T-helper 1 cell treated with Interleukin-12 subunit alpha and Interleukin-12 subunit beta and Interleukin-4 antibody, amounts not matched to agents 30 μg/mL and 1 μg/mL, for 36 hours (primary cell): ENCODE results near the gene CFAP107.
"Not testable (repeated sequence)": the region's sequence is repeated elsewhere in the genome, so short reads cannot be mapped to it uniquely, and the experiment has no call there.

Experiments used
- H3K27ac Mint-ChIP-seq: one replicate; pipeline ENCODE4 v1.8.0; 2021; ENCODE audit warnings: mild to moderate bottlenecking, mixed read lengths
- H3K27me3 Mint-ChIP-seq: one replicate; pipeline ENCODE4 v1.8.0; 2021; ENCODE audit warnings: low read depth, mixed read lengths
- H3K36me3 Mint-ChIP-seq: one replicate; pipeline ENCODE4 v1.8.0; 2021; ENCODE audit warnings: low read depth, mixed read lengths
- H3K4me1 Mint-ChIP-seq: one replicate; pipeline ENCODE4 v1.8.0; 2021; ENCODE audit warnings: low read depth, mixed read lengths
- H3K4me3 Mint-ChIP-seq: one replicate; pipeline ENCODE4 v1.8.0; 2021; ENCODE audit warnings: mild to moderate bottlenecking, moderate library complexity, mixed read lengths
- H3K9me3 Mint-ChIP-seq: one replicate; pipeline ENCODE4 v1.8.0; 2021; ENCODE audit warnings: mixed read lengths

CFAP107 gene

GRCh38 chr1:12717301-12717838 is 28.6 kb upstream of the CFAP107 start:
- H3K4me3 Mint-ChIP-seq: no peak overlapping the region
- H3K36me3 Mint-ChIP-seq: no peaks in the 10 kb centered on the region
- no peak overlapping the region for H3K27ac Mint-ChIP-seq
- H3K27me3 Mint-ChIP-seq: peaks cover 4% of the 10 kb centered on the region
- H3K4me1 Mint-ChIP-seq: no peaks in the 10 kb centered on the region
- no peaks in the 10 kb centered on the region for H3K9me3 Mint-ChIP-seq

GRCh38 chr1:12722626-12723025 is 23.4 kb upstream of the CFAP107 start:
- Mint-ChIP-seq H3K27ac (no peak overlapping the region), H3K27me3 (peaks cover 4% of the 10 kb centered on the region), H3K4me3 (no peak overlapping the region), H3K9me3 (no peaks in the 10 kb centered on the region), H3K4me1 (no peaks in the 10 kb centered on the region), H3K36me3 (no peaks in the 10 kb centered on the region)

GRCh38 chr1:12728391-12728790 is 17.6 kb upstream of the CFAP107 start:
- Mint-ChIP-seq H3K27me3 (peaks cover 37% of the 10 kb centered on the region), H3K36me3 (no peaks in the 10 kb centered on the region), H3K4me3 (no peak overlapping the region), H3K9me3 (peaks cover 15% of the 10 kb centered on the region), H3K4me1 (no peaks in the 10 kb centered on the region), H3K27ac (no peak overlapping the region)

- H3K4me3 Mint-ChIP-seq: no peak overlapping the region
- H3K27me3 Mint-ChIP-seq: peaks cover 51% of the 10 kb centered on the region
- H3K36me3 Mint-ChIP-seq: no peaks in the 10 kb centered on the region
- H3K27ac Mint-ChIP-seq: no peak overlapping the region
- H3K9me3 Mint-ChIP-seq: peaks cover 15% of the 10 kb centered on the region
- no peaks in the 10 kb centered on the region for H3K4me1 Mint-ChIP-seq
These were observed 15.8 kb upstream of the CFAP107 start for GRCh38 chr1:12730156-12730555.

GRCh38 chr1:12731084-12731483 is 14.9 kb upstream of the CFAP107 start:
- Mint-ChIP-seq H3K27me3 (peaks cover 56% of the 10 kb centered on the region), H3K9me3 (peaks cover 20% of the 10 kb centered on the region)
- not testable (repeated sequence) for H3K4me3 Mint-ChIP-seq, H3K36me3 Mint-ChIP-seq, H3K4me1 Mint-ChIP-seq, H3K27ac Mint-ChIP-seq

GRCh38 chr1:12734651-12735050 is 11.3 kb upstream of the CFAP107 start:
- Mint-ChIP-seq H3K27ac (no peak overlapping the region), H3K4me3 (no peak overlapping the region), H3K9me3 (peaks cover 28% of the 10 kb centered on the region), H3K27me3 (peaks cover 58% of the 10 kb centered on the region), H3K36me3 (no peaks in the 10 kb centered on the region), H3K4me1 (no peaks in the 10 kb centered on the region)

- H3K9me3 Mint-ChIP-seq: peaks cover 13% of the 10 kb centered on the region
- H3K4me3 Mint-ChIP-seq: no peak overlapping the region
- H3K27me3 Mint-ChIP-seq: peaks cover 29% of the 10 kb centered on the region
- no peaks in the 10 kb centered on the region for H3K36me3 Mint-ChIP-seq
- no peaks in the 10 kb centered on the region for H3K4me1 Mint-ChIP-seq
- H3K27ac Mint-ChIP-seq: no peak overlapping the region
These were observed 7.1 kb upstream of the CFAP107 start for GRCh38 chr1:12738934-12739333.

- Mint-ChIP-seq H3K27me3 (peaks cover 27% of the 10 kb centered on the region), H3K4me3 (no peak overlapping the region), H3K9me3 (peaks cover 13% of the 10 kb centered on the region), H3K4me1 (no peaks in the 10 kb centered on the region), H3K27ac (no peak overlapping the region), H3K36me3 (no peaks in the 10 kb centered on the region)
These were observed 6.4 kb upstream of the CFAP107 start for GRCh38 chr1:12739613-12740012.

GRCh38 chr1:12741946-12742345 is 4.1 kb upstream of the CFAP107 start:
- Mint-ChIP-seq H3K27ac (no peak overlapping the region), H3K4me1 (peaks cover 6% of the 10 kb centered on the region), H3K9me3 (peaks cover under 1% of the 10 kb centered on the region), H3K4me3 (no peak overlapping the region), H3K27me3 (peaks cover 19% of the 10 kb centered on the region), H3K36me3 (no peaks in the 10 kb centered on the region)

GRCh38 chr1:12745126-12745991 is 641 bp upstream of the CFAP107 start:
- Mint-ChIP-seq H3K9me3 (peaks cover 27% of the 10 kb centered on the region), H3K27me3 (peaks cover 27% of the 10 kb centered on the region), H3K4me3 (no peak overlapping the region), H3K36me3 (peaks cover 2% of the 10 kb centered on the region), H3K27ac (no peak overlapping the region), H3K4me1 (peaks cover 6% of the 10 kb centered on the region)

- H3K4me1 Mint-ChIP-seq: peaks cover 6% of the 10 kb centered on the region
- H3K36me3 Mint-ChIP-seq: peaks cover 2% of the 10 kb centered on the region
- peaks cover 29% of the 10 kb centered on the region for H3K9me3 Mint-ChIP-seq
- peaks cover 43% of the 10 kb centered on the region for H3K27me3 Mint-ChIP-seq
- no peak overlapping the region for H3K27ac Mint-ChIP-seq
- H3K4me3 Mint-ChIP-seq: no peak overlapping the region
These were observed 2.9 kb downstream of the CFAP107 start for GRCh38 chr1:12748778-12749355.

GRCh38 chr1:12754738-12755137 is 8.7 kb downstream of the CFAP107 start:
- H3K9me3 Mint-ChIP-seq: peaks cover 8% of the 10 kb centered on the region
- H3K4me3 Mint-ChIP-seq: no peak overlapping the region
- no peaks in the 10 kb centered on the region for H3K36me3 Mint-ChIP-seq
- peaks cover 26% of the 10 kb centered on the region for H3K27me3 Mint-ChIP-seq
- no peaks in the 10 kb centered on the region for H3K4me1 Mint-ChIP-seq
- no peak overlapping the region for H3K27ac Mint-ChIP-seq

GRCh38 chr1:12756273-12756672 is 10.3 kb downstream of the CFAP107 start:
- Mint-ChIP-seq H3K27ac (no peak overlapping the region), H3K36me3 (no peaks in the 10 kb centered on the region), H3K9me3 (no peaks in the 10 kb centered on the region), H3K4me3 (no peak overlapping the region), H3K27me3 (peaks cover 16% of the 10 kb centered on the region), H3K4me1 (no peaks in the 10 kb centered on the region)

- Mint-ChIP-seq H3K9me3 (no peaks in the 10 kb centered on the region), H3K27me3 (peaks cover 16% of the 10 kb centered on the region), H3K4me3 (no peak overlapping the region), H3K27ac (no peak overlapping the region), H3K4me1 (no peaks in the 10 kb centered on the region), H3K36me3 (no peaks in the 10 kb centered on the region)
These were observed 10.9 kb downstream of the CFAP107 start for GRCh38 chr1:12756768-12757413.

- H3K4me1 Mint-ChIP-seq: no peaks in the 10 kb centered on the region
- H3K4me3 Mint-ChIP-seq: no peak overlapping the region
- peaks cover 16% of the 10 kb centered on the region for H3K27me3 Mint-ChIP-seq
- H3K27ac Mint-ChIP-seq: no peak overlapping the region
- H3K9me3 Mint-ChIP-seq: no peaks in the 10 kb centered on the region
- no peaks in the 10 kb centered on the region for H3K36me3 Mint-ChIP-seq
These were observed 11.8 kb downstream of the CFAP107 start for GRCh38 chr1:12757836-12758235.
